HG03066 (cell line): ENCODE measurements around the gene PLPP6.
"Not testable (repeated sequence)": the region's sequence is repeated elsewhere in the genome, so short reads cannot be mapped to it uniquely, and the experiment has no call there.

Source experiments
- ATAC-seq: cut with Tn5 transposase; IDR thresholded peaks from one replicate; pipeline ENCODE4 v1.9.1; 2021; ENCODE audit warnings: low read depth; ENCODE audit not compliant: unreplicated experiment

PLPP6 gene

DNA sequence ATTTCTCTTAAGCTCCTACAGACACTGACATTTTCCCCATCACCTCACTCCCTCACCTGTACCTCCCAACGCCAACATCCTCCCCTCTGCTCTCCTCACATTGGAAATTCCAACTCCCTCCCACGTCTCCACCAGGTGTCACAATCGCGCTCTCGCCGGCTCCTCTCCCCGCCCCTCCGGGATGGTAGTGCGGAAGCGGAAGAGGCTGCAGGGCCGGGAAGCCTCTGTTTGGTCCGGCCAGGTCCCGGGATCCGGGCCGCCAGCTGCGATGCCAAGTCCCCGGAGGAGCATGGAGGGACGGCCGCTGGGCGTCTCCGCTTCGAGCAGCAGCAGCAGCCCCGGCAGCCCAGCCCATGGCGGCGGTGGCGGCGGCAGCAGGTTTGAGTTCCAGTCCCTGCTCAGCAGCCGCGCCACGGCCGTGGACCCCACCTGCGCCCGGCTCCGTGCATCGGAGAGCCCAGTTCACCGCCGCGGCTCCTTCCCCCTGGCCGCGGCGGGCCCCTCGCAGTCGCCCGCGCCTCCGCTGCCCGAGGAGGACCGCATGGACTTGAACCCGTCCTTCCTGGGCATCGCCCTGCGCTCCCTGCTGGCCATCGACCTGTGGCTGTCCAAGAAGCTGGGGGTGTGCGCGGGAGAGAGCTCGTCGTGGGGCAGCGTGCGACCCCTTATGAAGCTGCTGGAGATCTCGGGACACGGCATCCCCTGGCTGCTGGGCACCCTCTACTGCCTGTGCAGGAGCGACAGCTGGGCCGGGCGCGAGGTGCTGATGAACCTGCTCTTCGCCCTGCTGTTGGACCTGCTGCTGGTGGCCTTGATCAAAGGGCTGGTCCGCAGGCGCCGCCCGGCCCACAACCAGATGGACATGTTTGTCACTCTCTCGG is at the start of gene PLPP6:
PLPP6 (plus strand) TSS at position 187 of the 881 bp plus-strand sequence; CDS start at position 269, 82 bp downstream.
- peak; percentile 85 for ATAC-seq

DNA sequence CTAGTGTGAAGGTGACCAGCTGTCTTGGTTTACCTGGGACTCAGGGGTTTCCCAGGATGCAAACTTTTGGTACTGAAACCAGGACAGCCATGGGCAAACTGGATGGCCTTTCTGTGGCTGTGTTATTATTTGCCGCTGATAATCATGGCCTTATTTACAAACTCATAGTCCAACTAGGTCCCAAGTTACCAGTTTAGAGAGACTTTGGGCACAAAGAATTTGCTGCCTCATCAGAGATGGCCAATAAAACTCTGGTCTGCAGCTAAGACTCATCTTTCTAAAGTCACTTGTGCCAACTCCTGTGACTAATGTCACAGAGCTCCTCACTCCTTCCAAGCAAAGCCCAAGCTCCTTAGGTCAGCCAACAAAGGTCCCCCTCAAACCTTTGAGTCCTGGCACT is 47.5 kb upstream of the PLPP6 start:
- no peak for ATAC-seq

DNA sequence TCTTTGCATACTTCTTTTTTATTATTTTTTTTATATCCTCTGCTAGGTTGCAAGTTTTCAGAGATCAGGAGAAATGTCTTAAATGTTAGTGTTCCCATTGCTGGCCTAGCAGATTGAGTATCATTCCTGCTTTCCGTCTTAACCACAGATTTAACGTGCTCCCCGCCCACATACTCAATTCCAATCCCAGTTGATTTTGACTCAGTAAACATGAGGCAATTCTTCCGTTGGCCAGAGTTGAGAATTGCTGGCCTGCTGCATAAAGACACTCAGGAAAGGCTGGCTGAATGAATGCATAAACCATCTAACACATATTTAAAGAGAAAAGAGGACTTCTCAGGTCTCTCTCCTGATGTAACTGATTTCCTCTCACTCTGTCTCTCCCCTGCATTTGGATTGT is 46.8 kb upstream of the PLPP6 start:
- ATAC-seq, result no peak

GRCh38 chr9:4615778-4616177 is 46.3 kb upstream of the PLPP6 start:
- no peak for ATAC-seq

DNA sequence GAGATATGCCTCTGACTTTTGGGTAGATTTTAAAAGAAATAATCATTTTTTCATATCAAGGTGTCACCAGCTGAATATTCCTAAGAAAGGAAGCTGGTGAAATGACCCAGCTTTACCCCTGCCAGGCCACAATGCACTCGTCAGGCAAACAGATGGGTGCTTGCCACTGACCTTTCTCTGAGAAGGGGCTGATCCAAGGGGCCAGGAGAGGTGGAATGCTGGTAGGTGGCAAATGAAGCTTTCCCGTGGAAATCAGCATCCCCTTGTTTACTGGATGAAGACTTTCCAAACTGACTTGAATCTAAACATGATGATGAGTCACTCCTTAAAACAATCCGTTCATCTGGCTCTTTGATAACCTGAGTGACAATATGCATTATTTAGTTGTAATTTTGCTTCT is 44.3 kb upstream of the PLPP6 start:
- ATAC-seq, result no peak

- ATAC-seq, result no peak
Observed at GRCh38 chr9:4618700-4619099, 43.4 kb upstream of the PLPP6 start.

DNA sequence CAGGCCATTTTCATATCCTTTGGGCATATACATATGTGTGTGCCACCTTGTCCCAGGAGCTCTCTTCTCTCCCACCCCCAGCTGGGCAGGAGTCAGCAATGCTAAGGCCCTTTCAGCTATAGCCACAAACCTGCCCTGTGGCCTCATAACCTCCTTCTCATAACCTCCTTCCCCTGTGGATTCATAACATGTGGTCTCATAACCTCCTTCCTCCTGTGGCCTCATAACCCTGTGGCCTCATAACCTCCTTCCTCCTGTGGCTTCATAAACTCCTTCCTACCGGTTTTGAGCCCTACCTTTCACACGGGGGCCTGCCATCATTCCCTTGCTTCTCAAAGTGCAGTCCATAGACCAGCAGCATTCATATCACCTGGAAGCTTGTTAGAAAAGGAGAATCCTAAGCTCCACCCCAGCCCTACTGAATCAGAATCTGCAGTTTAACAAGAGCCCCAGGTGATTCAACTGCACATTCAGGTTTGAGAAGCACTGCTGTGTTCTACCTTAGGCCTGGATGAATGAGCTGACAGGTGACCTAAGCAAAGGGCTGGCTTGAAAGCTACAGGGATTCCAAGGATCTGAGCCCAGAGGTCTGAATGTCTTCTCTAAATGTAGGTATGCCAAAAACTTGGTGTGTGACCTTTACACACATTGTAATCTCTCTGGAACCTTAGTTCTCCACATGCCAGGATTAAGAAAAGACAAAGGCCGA is 41.9 kb upstream of the PLPP6 start:
- ATAC-seq, result no peak

GRCh38 chr9:4620881-4621555 is 41.1 kb upstream of the PLPP6 start:
- no peak for ATAC-seq

DNA sequence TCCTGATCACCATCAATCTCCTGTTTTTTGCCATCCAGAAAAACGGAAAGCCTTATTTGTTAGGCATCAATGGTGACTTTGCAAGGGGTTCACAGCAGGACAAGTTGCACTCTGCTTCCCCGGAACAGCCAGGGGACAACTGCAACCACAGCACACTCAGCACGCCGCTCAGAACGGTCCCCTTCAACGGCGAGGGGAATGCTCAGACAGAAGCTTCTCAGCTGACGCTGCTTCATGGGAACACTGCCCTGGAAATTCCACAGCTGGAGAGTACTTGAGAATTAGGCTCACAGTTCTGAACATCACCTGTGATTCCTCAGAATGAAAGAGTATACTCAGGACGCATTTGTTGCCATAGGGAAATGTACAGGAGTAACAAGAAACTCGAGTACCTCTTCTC is 40.1 kb upstream of the PLPP6 start:
- ATAC-seq, result no peak

GRCh38 chr9:4630836-4631235 is 31.3 kb upstream of the PLPP6 start:
- ATAC-seq, result no peak

- ATAC-seq, result no peak
Observed at GRCh38 chr9:4638968-4639367, 23.1 kb upstream of the PLPP6 start.

DNA sequence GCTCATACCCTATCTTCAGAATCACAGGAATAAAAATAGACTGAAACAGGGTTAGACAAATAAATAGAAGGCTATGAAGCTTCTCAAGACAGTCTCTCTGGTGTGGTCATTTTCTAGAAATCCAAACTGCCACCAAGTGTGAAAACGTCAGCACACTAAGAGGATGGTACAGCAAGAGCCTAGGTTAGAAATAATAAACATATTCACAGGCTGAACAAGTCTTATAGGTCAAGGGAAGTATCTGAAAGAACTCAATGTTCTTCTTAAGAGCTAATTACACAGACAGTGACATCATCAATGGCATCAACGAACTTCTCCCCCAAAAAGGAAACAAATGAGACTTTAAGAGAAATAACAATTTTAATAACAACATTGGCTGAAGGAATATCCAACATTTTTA is 22.7 kb upstream of the PLPP6 start:
- ATAC-seq, result no peak

DNA sequence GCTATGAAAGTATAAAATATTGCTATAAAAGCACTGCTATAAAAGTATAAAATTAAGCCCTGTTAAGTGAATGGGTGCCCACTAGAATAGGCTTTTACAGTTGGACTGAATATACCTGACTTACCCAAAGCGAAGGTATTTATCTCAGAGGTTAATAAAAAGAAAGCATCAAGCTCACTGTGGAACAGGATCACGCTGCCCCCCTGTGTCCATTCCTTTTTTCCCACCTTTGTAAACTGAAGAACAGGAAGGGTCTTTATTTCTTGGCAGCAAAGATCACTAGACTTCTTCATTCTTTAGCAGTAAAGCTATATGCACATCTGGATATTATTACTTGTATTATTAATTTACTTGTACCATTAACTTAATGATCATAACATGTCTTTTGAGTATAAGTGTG is 22.1 kb upstream of the PLPP6 start:
- ATAC-seq, result no peak

GRCh38 chr9:4642351-4642750 is 19.7 kb upstream of the PLPP6 start:
- ATAC-seq, result no peak

GRCh38 chr9:4654084-4654483 is 8.0 kb upstream of the PLPP6 start:
- no peak for ATAC-seq

DNA sequence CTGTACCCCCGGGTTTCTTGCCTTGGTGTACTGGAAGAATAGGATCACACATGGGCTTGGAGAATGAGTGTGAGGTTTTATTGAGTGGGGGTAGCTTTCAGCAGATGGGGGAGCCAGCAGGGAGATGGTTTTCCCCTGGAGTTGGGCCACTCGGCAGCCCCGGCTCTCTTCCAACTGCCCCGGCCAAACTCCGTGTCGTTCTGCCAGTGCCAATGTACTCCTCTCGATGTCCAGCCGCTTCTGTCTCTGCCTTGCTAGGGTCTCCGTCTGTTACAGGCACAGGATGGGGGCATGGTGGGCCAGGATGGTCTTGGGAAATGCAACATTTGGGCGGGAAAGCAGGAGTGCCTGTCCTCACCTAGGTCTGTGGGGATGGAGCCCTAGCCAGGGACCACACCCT is 7.6 kb upstream of the PLPP6 start:
- no peak for ATAC-seq

DNA sequence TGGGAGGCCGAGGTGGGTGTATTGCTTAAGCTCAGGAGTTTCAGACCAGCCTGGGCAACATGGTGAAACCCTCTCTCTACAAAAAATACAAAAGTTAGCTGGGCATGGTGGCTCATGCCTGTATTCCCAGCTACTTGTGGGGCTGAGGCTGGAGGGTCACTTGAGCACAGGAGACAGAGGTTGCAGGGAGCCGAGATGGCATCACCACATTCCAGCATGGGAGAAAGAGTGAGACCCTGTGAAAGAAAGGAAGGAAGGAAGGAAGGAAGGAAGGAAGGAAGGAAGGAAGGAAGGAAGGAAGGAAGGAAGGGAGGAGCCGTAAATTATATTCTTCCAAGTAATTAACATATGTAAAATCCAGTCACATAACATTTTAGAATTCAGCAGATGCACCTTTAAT is 5.9 kb upstream of the PLPP6 start:
- not testable (repeated sequence) for ATAC-seq

GRCh38 chr9:4656621-4657020 is 5.5 kb upstream of the PLPP6 start:
- ATAC-seq, result no peak

GRCh38 chr9:4657426-4658159 is 4.5 kb upstream of the PLPP6 start:
- no peak for ATAC-seq

DNA sequence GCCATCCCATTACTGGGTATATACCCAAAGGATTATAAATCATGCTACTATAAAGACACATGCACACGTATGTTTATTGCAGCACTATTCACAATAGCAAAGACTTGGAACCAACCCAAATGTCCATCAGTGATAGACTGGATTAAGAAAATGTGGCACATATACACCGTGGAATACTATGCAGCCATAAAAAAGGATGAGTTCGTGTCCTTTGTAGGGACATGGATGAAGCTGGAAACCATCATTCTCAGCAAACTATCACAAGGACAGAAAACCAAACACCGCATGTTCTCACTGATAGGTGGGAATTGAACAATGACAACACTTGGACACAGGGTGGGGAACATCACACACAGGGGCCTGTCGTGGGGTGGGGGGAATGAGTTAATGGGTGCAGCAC is 1.4 kb upstream of the PLPP6 start:
- not testable (repeated sequence) for ATAC-seq

DNA sequence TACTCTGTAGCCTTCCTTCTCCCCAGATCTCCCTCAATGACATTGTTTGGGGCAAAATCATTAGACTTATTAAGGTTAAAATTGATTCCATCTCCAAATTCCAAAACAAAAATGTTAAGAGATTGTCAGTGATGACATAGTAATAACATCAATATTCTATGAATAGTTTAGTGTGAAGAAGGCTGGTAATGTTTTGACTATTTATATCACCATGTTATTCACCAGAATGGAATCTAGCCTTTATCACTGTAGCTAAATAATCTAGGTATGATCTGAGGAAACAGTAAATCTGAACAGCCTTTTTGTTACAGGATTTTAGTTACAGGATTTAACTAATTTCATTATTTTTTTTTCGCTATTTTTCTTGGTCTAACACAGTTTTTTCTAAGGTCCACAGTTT is 929 bp upstream of the PLPP6 start:
- no peak for ATAC-seq
